B cell (primary cell): Measurements from ENCODE around the gene RGS19.
"Not testable (repeated sequence)": the region's sequence is repeated elsewhere in the genome, so short reads cannot be mapped to it uniquely, and the experiment has no call there.

Source experiments
- EZH2 ChIP-seq: IDR thresholded peaks from 2 replicates; pipeline ENCODE4 v1.6.1; 2012; ENCODE audit warnings: borderline replicate concordance, low read depth, mild to moderate bottlenecking, moderate library complexity, low read length; ENCODE audit not compliant: insufficient read depth, poor library complexity, severe bottlenecking
- TF ChIP-seq, protein P1 (sequence below): fragments of 200-600 bp; IDR thresholded peaks from one replicate; pipeline ENCODE4 v1.8.0; 2022; ENCODE audit warnings: antibody characterized with exemption, mild to moderate bottlenecking

DNA sequence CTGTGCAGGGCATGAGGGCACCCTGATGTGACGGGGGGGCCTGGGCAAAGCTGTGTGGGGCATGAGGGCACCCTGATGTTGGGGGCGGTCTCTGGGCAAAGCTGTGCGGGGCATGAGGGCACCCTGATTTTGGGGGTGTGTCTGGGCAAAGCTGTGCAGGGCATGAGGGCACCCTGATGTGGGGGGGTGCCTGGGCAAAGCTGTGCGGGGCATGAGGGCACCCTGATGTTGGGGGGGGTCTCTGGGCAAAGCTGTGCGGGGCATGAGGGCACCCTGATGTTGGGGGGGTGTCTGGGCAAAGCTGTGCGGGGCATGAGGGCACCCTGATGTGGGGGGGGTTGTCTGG, 38.1 kb upstream of the RGS19 start:
- TF ChIP-seq, protein P1, sequence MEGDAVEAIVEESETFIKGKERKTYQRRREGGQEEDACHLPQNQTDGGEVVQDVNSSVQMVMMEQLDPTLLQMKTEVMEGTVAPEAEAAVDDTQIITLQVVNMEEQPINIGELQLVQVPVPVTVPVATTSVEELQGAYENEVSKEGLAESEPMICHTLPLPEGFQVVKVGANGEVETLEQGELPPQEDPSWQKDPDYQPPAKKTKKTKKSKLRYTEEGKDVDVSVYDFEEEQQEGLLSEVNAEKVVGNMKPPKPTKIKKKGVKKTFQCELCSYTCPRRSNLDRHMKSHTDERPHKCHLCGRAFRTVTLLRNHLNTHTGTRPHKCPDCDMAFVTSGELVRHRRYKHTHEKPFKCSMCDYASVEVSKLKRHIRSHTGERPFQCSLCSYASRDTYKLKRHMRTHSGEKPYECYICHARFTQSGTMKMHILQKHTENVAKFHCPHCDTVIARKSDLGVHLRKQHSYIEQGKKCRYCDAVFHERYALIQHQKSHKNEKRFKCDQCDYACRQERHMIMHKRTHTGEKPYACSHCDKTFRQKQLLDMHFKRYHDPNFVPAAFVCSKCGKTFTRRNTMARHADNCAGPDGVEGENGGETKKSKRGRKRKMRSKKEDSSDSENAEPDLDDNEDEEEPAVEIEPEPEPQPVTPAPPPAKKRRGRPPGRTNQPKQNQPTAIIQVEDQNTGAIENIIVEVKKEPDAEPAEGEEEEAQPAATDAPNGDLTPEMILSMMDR: not testable (repeated sequence)
- not testable (repeated sequence) for TF ChIP-seq EZH2
